ENCODE measurements around the gene CCR2. TPM values are rescaled to one million over a fixed set of nuclear protein-coding genes. Genes with fewer than 3 reads are reported as not detected.

The CCR2 gene
- total RNA-seq, 1 donor from 2014 or later: not detected

DNA sequence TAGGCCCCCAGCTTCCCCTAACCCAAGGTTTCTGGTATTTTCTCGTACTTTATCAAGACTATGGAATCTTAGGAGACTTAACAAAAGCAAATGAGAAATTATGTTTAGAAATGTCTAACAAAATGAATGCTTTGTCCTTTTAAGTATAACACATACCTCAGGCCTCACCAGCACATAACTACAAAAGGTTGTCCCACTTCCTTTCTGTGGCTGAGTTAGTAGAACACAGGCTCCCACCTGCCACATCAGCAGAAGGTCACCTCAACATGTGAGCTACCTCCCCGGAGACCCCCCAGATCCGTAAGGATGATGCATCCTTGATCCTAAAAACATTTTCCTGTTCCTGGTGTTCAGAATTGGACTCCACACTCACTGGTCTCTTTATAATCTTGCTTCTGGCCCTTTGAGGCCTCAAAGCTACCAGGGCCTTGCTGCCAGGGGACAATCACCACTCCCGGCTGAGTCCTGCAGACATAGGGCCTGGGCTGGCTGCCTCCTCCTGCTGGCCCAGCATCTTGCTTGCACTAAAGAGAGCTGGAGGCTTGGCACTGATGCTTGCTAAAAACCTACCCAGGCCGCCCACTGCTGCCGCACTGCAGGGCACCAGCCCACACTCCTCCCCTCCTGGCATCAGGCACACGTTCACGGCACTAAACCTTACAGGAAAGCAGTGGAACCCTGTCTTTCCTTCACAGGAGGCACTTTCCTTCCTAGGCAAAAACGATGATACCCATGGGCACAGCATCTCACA, 56.0 kb downstream of the CCR2 start:
- Mint-ChIP-seq H3K4me3 (ENCODE audit: low read depth) (no peak overlapping the region), H3K4me1 (ENCODE audit: low read depth) (peaks cover 15% of the 10 kb centered on the region), H3K9me3 (ENCODE audit: low read depth) (no peaks in the 10 kb centered on the region), H3K27ac (no peak overlapping the region), H3K36me3 (ENCODE audit: insufficient read depth) (no peaks in the 10 kb centered on the region), H3K27me3 (peaks cover 12% of the 10 kb centered on the region)
- TF ChIP-seq, protein P1, sequence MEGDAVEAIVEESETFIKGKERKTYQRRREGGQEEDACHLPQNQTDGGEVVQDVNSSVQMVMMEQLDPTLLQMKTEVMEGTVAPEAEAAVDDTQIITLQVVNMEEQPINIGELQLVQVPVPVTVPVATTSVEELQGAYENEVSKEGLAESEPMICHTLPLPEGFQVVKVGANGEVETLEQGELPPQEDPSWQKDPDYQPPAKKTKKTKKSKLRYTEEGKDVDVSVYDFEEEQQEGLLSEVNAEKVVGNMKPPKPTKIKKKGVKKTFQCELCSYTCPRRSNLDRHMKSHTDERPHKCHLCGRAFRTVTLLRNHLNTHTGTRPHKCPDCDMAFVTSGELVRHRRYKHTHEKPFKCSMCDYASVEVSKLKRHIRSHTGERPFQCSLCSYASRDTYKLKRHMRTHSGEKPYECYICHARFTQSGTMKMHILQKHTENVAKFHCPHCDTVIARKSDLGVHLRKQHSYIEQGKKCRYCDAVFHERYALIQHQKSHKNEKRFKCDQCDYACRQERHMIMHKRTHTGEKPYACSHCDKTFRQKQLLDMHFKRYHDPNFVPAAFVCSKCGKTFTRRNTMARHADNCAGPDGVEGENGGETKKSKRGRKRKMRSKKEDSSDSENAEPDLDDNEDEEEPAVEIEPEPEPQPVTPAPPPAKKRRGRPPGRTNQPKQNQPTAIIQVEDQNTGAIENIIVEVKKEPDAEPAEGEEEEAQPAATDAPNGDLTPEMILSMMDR (IDR thresholded peaks at IDR 0.05; ENCODE audit: unreplicated experiment): no peak
- DNase-seq (ENCODE audit: low spot score, unreplicated experiment): no peak

Other genes with a start within 250 kb of the CCR2 start
- 0.11 and 0.14 TPM in 2 replicates for gene CCR1, start 145.8 kb upstream of the CCR2 start, total RNA-seq
- gene CCR3, start 111.7 kb upstream of the CCR2 start, total RNA-seq: not detected in 2 replicates
- gene CCR5, start 16.8 kb downstream of the CCR2 start, total RNA-seq: not detected in 2 replicates
- gene CCRL2, start 53.1 kb downstream of the CCR2 start, total RNA-seq: not detected in 2 replicates
- gene LTF, start 110.8 kb downstream of the CCR2 start, total RNA-seq: 0.33 and 0.53 TPM in 2 replicates
- gene RTP3, start 143.9 kb downstream of the CCR2 start, total RNA-seq: not detected in 2 replicates
- not detected in 2 replicates for gene LRRC2, start 212.2 kb downstream of the CCR2 start, total RNA-seq

All from progenitor cell of endocrine pancreas (in vitro differentiated cells).